Hepatocyte (in vitro differentiated cells): Measurements from ENCODE around the gene TEX261.

ENCODE experiments used
- EZH2phosphoT487 ChIP-seq: fragments of 200-600 bp; sonication (generic); IDR thresholded peaks from one replicate; pipeline ENCODE4 v1.6.1; 2018; ENCODE audit warnings: antibody characterized with exemption, mild to moderate bottlenecking, low read depth, moderate library complexity; ENCODE audit not compliant: unreplicated experiment, severe bottlenecking
- TF ChIP-seq, protein P1 (sequence below): fragments of 200-600 bp; sonication (generic); IDR thresholded peaks from 2 replicates; pipeline ENCODE4 v1.5.1; 2016; ENCODE audit warnings: antibody characterized with exemption, mild to moderate bottlenecking; ENCODE audit not compliant: poor library complexity

DNA sequence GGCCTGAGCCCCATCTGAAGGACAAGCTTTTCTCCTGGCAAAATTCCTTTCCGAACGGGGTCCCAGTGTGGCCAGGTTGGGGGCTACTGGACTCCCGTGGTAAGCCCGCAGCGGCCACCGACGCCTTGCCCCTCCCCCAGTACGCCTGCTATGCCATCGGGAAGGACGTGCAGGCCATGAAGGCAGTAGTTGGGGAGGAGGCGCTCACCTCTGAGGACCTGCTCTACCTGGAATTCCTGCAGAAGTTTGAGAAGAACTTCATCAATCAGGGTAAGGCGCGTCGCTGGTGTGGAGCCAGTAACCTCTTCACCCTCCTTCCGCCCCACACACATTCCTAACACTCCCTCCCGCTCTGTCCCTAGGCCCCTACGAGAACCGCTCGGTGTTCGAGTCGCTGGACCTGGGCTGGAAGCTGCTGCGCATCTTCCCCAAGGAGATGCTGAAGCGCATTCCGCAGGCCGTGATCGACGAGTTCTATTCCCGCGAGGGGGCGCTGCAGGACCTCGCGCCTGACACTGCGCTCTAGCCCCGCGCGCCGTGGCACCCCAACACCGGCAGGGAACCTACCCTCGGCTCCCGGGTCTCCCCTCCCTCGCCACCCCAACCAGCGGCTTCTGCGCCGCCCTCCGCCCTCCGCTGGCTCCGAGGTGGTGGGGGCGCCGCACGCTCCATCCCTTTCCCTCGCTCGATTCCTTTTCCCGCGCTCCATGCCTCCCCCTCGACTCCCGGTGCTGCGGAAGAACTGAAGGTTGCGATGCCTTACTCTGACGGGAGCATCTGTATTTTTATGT is 29.9 kb downstream of the TEX261 start:
- TF ChIP-seq, protein P1, sequence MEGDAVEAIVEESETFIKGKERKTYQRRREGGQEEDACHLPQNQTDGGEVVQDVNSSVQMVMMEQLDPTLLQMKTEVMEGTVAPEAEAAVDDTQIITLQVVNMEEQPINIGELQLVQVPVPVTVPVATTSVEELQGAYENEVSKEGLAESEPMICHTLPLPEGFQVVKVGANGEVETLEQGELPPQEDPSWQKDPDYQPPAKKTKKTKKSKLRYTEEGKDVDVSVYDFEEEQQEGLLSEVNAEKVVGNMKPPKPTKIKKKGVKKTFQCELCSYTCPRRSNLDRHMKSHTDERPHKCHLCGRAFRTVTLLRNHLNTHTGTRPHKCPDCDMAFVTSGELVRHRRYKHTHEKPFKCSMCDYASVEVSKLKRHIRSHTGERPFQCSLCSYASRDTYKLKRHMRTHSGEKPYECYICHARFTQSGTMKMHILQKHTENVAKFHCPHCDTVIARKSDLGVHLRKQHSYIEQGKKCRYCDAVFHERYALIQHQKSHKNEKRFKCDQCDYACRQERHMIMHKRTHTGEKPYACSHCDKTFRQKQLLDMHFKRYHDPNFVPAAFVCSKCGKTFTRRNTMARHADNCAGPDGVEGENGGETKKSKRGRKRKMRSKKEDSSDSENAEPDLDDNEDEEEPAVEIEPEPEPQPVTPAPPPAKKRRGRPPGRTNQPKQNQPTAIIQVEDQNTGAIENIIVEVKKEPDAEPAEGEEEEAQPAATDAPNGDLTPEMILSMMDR: peak; percentile 82
- TF ChIP-seq EZH2phosphoT487: no peak
